ENCODE results near the gene CFAP119. TPM values are rescaled to one million over a fixed set of nuclear protein-coding genes. Genes with fewer than 3 reads are reported as not detected.
A peak's percentile ranks its signal among the peaks of the same experiment; 100 is the strongest.

Gene CFAP119
- total RNA-seq, 1 experiment from 2014 or later = 11.7 TPM

DNA sequence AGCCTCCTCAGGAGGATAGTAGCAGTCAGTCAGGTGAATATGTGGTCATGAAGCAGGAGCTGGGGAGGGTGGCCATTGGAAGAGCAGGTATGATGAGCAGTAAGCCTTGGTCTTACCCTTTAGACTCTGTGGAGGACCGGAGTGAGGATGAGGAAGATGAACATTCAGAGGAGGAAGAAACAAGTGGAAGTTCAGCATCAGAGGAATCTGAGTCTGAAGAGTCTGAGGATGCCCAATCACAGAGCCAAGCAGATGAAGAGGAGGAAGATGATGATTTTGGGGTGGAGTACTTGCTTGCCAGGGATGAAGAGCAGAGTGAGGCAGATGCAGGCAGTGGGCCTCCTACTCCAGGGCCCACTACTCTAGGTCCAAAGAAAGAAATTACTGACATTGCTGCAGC lies 50.1 kb downstream of the CFAP119 start:
- CTCF ChIA-PET = no interaction called here
- BruUV-seq (replicated peaks) = TSS peak; percentile 63
- Histone ChIP-seq H3K27me3 (replicated peaks; ENCODE audit: insufficient read depth, low read depth, low read length, poor library complexity) (no peaks in the 10 kb centered on the region), H3K4me1 (ENCODE audit: insufficient read depth, low read length, poor library complexity, severe bottlenecking) (no peaks in the 10 kb centered on the region), H3K9me3 (ENCODE audit: low read depth, low read length, poor library complexity, severe bottlenecking) (no peaks in the 10 kb centered on the region), H3K27ac (ENCODE audit: low read depth, low read length, poor library complexity, severe bottlenecking) (no peak overlapping the region), H3K36me3 (ENCODE audit: insufficient read depth, low read length, poor library complexity, severe bottlenecking) (peaks cover 97% of the 10 kb centered on the region), H3K4me3 (ENCODE audit: low read depth, low read length, poor library complexity, severe bottlenecking) (no peak overlapping the region)
- no peak for TF ChIP-seq EZH2 (IDR thresholded peaks at IDR 0.05; ENCODE audit: borderline replicate concordance, low read depth, low read length, poor library complexity, severe bottlenecking)
- TF ChIP-seq, protein P1, sequence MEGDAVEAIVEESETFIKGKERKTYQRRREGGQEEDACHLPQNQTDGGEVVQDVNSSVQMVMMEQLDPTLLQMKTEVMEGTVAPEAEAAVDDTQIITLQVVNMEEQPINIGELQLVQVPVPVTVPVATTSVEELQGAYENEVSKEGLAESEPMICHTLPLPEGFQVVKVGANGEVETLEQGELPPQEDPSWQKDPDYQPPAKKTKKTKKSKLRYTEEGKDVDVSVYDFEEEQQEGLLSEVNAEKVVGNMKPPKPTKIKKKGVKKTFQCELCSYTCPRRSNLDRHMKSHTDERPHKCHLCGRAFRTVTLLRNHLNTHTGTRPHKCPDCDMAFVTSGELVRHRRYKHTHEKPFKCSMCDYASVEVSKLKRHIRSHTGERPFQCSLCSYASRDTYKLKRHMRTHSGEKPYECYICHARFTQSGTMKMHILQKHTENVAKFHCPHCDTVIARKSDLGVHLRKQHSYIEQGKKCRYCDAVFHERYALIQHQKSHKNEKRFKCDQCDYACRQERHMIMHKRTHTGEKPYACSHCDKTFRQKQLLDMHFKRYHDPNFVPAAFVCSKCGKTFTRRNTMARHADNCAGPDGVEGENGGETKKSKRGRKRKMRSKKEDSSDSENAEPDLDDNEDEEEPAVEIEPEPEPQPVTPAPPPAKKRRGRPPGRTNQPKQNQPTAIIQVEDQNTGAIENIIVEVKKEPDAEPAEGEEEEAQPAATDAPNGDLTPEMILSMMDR (conservative IDR thresholded peaks at IDR 0.05; ENCODE audit: low read depth, low read length) = no peak
- DNase-seq (ENCODE audit: low spot score) = no peak
- POLR2A ChIA-PET (ENCODE audit: low non-redundant PET) = no interaction called here
- intact Hi-C loops (cut with micrococcal nuclease; ENCODE audit: unreplicated experiment) = no loop called here

DNA sequence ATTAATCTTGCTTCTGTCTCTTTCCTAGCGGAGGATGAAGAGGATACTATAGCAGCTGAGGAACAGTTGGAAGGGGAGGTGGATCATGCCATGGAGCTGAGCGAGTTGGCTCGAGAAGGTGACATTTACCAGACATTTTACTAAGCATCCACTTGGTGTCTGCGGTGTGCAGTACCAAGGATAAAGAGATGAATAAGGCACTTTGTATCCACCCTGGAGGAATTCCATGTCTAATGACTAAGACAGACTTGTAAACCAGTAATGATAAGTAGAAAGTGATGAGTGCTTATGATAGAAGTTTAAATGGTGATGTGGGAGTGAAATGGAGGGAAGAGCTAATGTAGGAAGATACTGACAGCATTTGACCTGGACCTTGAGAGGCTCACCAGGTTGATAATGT lies 50.9 kb downstream of the CFAP119 start:
- peaks cover 97% of the 10 kb centered on the region for H3K36me3 ChIP-seq (ENCODE audit: insufficient read depth, low read length, poor library complexity, severe bottlenecking)
- no peak overlapping the region for H3K4me3 ChIP-seq (ENCODE audit: low read depth, low read length, poor library complexity, severe bottlenecking)
- H3K4me1 ChIP-seq (ENCODE audit: insufficient read depth, low read length, poor library complexity, severe bottlenecking) = no peaks in the 10 kb centered on the region
- POLR2A ChIA-PET (ENCODE audit: low non-redundant PET) = interaction anchor here (0.6 kb wide), 1 partner anchor 8 kb away, joined by 4 read pairs; no protein-coding TSS in a partner anchor
- no peak overlapping the region for H3K27ac ChIP-seq (ENCODE audit: low read depth, low read length, poor library complexity, severe bottlenecking)
- CTCF ChIA-PET = no interaction called here
- TF ChIP-seq, protein P1 (conservative IDR thresholded peaks at IDR 0.05; ENCODE audit: low read depth, low read length) = no peak
- no peak for TF ChIP-seq EZH2 (IDR thresholded peaks at IDR 0.05; ENCODE audit: borderline replicate concordance, low read depth, low read length, poor library complexity, severe bottlenecking)
- intact Hi-C loops (cut with micrococcal nuclease; ENCODE audit: unreplicated experiment) = no loop called here
- BruUV-seq (replicated peaks) = no TSS peak
- H3K9me3 ChIP-seq (ENCODE audit: low read depth, low read length, poor library complexity, severe bottlenecking) = no peaks in the 10 kb centered on the region
- no peaks in the 10 kb centered on the region for H3K27me3 ChIP-seq (replicated peaks; ENCODE audit: insufficient read depth, low read depth, low read length, poor library complexity)
- no peak for DNase-seq (ENCODE audit: low spot score)

Other genes starting within 250 kb of the CFAP119 start
- gene ZNF768, start 235.5 kb downstream of the CFAP119 start, total RNA-seq (2021) = 32.7 and 39.5 TPM in 2 replicates
- gene ZNF747, start 227.2 kb downstream of the CFAP119 start, total RNA-seq (2021) = 10.6 and 12.7 TPM in 2 replicates
- gene ZNF764, start 203.7 kb downstream of the CFAP119 start, total RNA-seq (2021) = 15.2 and 17.7 TPM in 2 replicates
- 8.5 and 9.1 TPM in 2 replicates for gene ZNF688, start 190.3 kb downstream of the CFAP119 start, total RNA-seq (2021)
- gene ZNF785, start 176.4 kb downstream of the CFAP119 start, total RNA-seq (2021) = 21.4 and 23.2 TPM in 2 replicates
- gene ZNF689, start 151.7 kb downstream of the CFAP119 start, total RNA-seq (2021) = 18.1 and 21.1 TPM in 2 replicates
- 35.7 and 44.6 TPM in 2 replicates for gene PRR14, start 111.1 kb downstream of the CFAP119 start, total RNA-seq (2021)
- 71.2 and 79.9 TPM in 2 replicates for gene FBRS, start 103.6 kb downstream of the CFAP119 start, total RNA-seq (2021)
- gene SRCAP, start 62.9 kb downstream of the CFAP119 start, total RNA-seq (2021) = 86.2 and 104 TPM in 2 replicates
- 35.3 and 37.8 TPM in 2 replicates for gene PHKG2, start 13.6 kb downstream of the CFAP119 start, total RNA-seq (2021)
- gene RNF40, start 260 bp upstream of the CFAP119 start, total RNA-seq (2021) = 132 and 145 TPM in 2 replicates
- gene ZNF629, start 25.1 kb upstream of the CFAP119 start, total RNA-seq (2021) = 25.3 and 26.9 TPM in 2 replicates
- 28.2 and 34.7 TPM in 2 replicates for gene BCL7C, start 132.0 kb upstream of the CFAP119 start, total RNA-seq (2021)
- gene CTF1, start 134.6 kb upstream of the CFAP119 start, total RNA-seq (2021) = 1.4 and 1.6 TPM in 2 replicates
- gene FBXL19, start 161.5 kb upstream of the CFAP119 start, total RNA-seq (2021) = 37.0 and 39.3 TPM in 2 replicates
- gene ORAI3, start 187.0 kb upstream of the CFAP119 start, total RNA-seq (2021) = 2.1 and 4.3 TPM in 2 replicates
- gene SETD1A, start 195.7 kb upstream of the CFAP119 start, total RNA-seq (2021) = 31.4 and 37.1 TPM in 2 replicates
- 0.85 and 0.95 TPM in 2 replicates for gene HSD3B7, start 223.1 kb upstream of the CFAP119 start, total RNA-seq (2021)
- 0.62 and 1.1 TPM in 2 replicates for gene STX1B, start 248.6 kb upstream of the CFAP119 start, total RNA-seq (2021)